HG02588 (cell line): Measurements from ENCODE around the gene STARD4.

ENCODE experiments used
- ATAC-seq: cut with Tn5 transposase; IDR thresholded peaks from one replicate; pipeline ENCODE4 v1.9.1; 2021; ENCODE audit warnings: mild to moderate bottlenecking, moderate library complexity; ENCODE audit not compliant: unreplicated experiment

STARD4 gene

DNA sequence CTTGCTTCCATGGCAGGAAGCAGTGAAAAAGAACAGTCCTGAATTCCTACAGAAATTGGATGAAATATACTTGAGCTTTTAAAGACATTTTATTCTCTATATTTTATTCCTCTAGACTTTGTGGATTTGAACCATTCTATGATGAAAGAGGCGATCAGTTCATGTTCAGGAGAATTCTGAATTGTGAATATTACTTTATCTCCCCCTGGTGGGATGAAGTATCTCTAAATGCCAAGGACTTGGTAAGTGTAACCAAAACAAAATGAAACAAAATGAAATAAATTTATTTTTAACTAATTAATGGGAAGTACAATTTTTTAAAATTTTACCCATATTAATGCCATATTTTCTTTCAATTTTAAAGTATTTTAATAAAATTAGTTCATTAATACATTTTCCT lies 34.1 kb downstream of the STARD4 start:
- no peak for ATAC-seq

DNA sequence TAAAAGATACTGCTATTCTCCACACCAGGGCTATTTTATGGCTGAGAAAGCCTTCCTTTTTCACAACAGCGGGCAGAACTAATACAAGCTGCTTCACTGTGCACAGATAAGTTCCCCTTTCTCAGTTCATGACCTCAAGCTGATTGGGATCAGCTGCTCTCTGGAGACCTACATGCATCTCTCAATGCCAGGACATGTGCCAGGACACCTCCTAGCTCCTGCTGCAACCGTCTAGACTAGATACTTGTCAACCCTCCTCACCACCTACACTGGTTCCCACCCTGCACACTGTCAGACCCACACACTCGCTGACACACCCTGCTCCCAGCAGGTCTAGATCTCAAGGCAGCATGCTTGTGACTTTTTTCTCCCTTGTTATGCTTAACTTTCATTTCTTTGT lies 39.8 kb downstream of the STARD4 start:
- ATAC-seq: peak; percentile 59

DNA sequence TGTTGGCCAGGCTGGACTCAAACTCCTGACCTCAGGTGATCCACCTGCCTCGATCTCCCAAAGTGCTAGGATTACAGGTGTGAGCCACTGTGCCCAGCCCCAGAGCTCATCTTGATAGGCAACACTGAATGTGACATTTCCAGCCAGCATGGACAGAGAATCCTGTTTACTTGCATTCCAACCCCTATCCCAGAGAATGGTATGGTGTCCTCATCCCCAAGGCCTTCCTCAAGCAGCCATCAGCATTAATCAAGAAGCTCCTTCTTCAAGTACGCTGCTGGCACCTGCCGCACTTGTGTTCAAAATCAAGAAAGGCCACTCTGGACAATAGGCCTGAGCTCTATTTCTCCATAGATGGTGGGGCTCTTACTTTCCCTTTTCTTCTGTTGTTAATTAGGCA lies 40.2 kb downstream of the STARD4 start:
- no peak for ATAC-seq

DNA sequence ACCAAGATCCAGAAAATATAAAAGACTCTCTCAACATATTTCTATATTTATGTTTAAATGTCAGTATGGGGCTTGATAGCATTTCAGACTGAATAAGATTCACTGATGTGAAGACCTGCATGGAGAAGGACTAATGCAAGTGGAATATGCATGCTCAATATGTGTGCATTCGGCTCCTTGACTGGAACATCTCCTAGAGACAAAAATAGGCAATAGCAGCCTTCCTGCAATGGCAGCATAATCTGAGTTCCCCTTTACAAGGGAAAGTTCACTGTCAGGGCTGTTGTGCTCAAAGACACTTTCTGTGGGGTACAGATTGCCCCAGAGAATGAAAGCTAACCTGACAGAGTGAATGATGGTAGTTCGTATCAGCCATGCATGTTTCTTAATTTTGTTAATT lies 42.4 kb downstream of the STARD4 start:
- ATAC-seq: no peak

DNA sequence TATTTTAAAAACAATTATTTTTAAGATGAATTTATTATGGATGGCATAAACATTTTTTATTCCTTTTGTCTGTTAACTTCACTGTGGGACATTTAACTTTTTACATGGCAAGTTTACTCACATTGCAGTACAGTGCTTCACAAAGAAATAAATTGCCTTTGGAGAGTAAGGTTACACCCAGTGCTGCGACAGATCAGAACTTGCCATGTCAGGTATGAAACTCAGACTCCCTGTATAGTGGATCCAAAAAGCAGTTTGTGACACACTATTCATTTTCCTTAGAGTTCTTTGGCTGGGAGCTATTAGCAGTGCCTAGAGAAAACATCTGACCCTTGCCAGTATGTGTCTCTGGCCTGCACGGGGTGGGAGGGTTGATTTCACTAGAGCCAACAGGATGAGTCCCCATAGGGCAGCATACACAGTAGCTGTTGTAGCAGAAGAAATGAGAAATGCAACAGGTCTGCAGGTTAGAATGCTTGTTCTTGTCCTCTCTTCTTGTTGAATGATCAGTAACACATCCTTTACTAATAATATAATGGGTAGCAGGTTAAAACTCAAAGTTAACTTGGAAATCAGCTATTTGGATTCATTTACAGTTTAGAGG lies 42.9 kb downstream of the STARD4 start:
- no peak for ATAC-seq

DNA sequence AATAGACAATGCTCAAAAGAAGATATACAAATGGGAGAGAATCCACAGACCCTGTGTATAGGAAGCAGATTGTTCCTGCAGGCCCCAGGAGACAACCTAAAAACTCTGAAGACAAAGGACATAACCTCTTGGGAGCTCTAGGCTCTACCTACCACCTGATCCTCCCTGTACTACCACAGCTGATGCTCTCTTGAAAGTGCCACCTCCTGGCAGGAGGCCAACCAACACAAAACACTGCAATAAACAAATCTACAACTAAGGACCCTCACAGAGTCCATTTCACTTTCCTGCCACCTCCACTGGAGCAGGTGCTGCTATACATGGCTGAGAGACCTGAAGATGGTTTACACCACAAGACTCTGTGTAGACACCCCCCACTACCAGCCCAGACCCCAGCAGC lies 49.0 kb downstream of the STARD4 start:
- ATAC-seq: no peak

DNA sequence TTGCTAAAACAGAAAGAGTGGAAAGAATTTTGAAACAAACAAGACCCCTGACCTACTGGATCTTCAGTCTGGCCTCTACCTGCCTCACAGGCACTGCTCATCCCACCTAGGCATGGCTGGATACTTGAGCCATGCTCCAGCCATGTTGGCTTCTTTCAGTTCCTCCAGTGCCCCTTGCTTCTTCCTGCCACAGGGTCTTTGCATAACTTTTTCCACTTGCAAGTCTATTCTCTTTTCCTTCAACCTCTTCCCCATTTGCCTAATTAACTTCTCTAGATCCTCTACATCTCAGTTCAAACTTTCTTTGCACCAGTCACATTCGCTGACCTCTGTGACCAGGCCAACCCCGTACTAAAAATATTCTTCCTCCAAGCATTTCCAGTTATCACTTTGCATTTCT lies 50.4 kb downstream of the STARD4 start:
- ATAC-seq: no peak

DNA sequence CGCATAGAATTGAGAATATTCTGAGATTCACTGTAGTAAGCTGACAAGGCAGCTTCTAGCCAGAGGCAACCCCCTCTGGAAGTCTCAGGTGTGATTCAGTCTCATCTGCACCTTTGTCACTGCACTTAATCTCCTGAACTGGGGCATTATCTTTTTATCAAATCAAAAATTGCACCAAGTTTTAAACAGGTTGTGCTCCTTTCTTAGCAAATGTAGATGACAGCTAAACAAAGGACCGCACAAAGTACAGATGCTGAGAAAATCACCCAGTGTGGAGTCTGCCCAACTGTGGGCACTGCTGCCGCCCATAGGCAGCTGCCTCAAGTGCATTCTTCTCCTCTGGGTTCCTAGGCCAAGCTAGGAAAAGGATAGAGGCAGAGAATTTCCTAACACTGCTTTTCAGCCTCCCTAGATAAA lies 51.1 kb downstream of the STARD4 start:
- ATAC-seq: no peak

DNA sequence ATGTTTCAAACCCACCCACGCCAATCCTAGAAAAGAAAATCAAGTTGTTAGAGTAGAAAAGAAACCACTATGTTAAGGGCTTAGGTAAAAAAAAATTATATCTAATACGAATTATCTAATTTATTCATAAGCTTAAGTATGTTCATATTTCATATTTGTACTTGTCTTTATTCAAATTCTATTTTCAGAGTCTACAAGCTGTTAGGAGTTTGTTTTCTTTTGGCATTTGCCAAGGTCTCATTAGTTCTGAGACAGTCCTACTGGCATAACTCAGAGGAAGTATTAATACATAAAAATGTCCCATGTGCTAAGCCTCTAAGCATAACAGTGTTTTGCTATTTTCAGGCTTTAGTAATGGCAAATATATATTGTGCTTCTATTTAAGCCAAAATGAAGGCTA lies 57.6 kb downstream of the STARD4 start:
- ATAC-seq: no peak

DNA sequence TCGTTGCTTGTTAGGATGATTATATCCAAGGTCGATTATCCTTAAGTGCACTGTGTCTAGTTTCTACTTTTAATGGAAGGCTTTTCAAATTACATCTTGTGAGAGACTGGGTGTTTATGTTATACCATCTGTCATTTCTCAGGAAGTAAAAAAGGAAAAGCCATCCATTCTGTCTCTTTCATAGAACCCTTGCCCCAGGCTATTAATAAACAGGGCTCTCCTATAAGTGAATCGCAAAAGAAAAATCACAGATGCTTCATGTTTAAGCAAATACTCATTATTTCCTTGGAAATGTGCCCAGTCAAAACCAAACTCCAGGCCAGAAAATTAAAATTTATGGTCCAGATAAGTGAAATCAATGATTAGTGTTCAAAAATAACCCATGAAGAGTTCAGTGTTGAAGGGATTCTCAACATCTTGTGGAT lies 58.1 kb downstream of the STARD4 start:
- ATAC-seq: no peak

DNA sequence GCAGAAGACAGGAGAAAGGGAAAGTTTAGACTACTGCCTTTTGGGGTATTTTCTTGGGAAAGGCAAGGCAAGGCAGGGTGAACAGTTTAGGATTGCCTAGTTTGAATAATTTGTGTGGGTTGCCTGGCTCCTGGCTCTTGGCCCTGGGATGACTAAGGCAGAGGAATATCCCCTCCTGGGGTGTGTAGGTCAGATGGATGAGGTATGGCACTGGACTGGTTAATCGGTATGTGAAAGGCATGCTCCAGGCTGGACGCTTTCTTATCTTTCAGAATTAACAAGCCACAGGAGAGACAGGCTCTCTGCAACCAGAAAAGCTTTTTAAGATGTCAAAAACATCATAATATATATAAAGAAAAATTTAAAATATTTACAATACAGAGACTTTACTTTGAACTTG lies 58.6 kb downstream of the STARD4 start:
- ATAC-seq: no peak

DNA sequence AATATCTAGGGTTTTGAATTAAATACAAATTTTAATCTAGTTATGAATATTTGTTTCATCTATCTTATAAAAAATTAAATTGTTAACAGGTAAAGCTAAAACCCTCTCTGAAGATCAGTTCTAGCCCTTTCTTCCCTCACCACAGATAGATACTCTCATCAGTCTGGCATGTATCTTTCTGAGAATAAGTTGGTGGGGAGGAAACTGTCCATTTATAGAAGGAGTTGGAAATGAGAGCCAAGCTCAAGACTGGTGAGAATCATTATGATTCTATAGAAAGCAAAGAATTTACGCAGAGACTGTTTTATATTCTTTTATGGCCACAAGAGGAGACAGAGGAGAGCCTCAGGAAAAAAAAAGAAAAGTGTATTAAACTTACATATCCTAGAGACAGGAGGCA lies 59.0 kb downstream of the STARD4 start:
- ATAC-seq: no peak

DNA sequence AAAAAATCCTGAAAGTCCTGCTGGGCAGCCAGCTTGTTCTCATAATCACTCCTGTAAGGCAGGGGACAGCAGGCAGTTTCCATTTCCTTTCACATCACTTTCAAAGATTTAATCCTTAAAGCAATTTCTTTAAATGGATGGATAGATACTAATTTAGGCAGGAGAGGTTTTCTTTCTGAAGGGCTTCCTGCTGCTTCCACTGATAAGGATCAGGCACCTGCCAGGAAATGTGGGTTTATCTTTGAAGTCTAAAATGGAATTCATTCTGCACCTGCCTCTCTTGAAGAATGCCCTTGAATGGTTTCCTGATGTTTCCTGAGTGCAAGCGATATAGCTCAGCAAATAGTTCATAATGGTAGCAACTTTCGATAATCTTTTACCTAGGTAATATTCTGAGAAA lies 64.5 kb downstream of the STARD4 start:
- ATAC-seq: no peak

DNA sequence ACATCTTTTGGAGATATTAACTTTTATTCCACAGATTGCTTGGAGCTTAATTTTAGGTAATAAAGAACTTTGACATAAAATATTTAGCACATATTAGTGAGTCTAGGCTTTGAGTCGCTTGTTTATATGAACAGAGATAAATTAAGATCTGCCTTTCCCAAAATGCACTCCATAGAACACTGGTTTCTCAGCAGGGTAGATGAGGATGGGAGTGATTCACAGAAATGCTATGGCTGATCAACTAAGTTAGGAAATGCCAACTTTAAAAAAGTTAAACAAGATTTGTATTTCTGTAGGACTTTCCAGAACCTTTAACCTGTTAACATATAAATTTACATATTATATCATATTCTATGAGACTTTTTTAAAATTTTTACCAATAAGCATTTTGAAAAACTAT lies 65.2 kb downstream of the STARD4 start:
- no peak for ATAC-seq
